Omental fat pad (tissue), 4 donors: Measurements from ENCODE around the gene GPBP1L1. TPM values are rescaled to one million over a fixed set of nuclear protein-coding genes. Genes with fewer than 3 reads are reported as not detected.
"Not testable (repeated sequence)": the region's sequence is repeated elsewhere in the genome, so short reads cannot be mapped to it uniquely, and the experiment has no call there.

Experiments used
- ATAC-seq: fragments of 150-250 bp; one replicate; pipeline ENCODE4 v1.9.1; 2016; ENCODE audit warnings: mild to moderate bottlenecking, moderate library complexity; ENCODE audit not compliant: low FRiP score
- DNase-seq: peaks from one replicate; pipeline ENCODE4 v3.0.0-alpha.2; 2019; ENCODE audit warnings: low spot score
- total RNA-seq, 4 donors: library from RNA; depleted of rRNA; stranded (reverse); fragments of >200 nt; gene quantifications; one replicate each; pipeline ENCODE4 v1.1.0, GENCODE V29; 2016
- TF ChIP-seq, protein P1 (sequence below), 3 donors: fragments of 450-650 bp; IDR thresholded peaks; one replicate each; pipeline ENCODE4 v1.5.1; 2016 to 2017; ENCODE audit warnings: antibody characterized with exemption in 3 of 3, mild to moderate bottlenecking in 3 of 3, moderate library complexity in 2 of 3

The GPBP1L1 gene
- total RNA-seq, 4 donors from 2014 or later = 75.1 to 116 (median 105) TPM

DNA sequence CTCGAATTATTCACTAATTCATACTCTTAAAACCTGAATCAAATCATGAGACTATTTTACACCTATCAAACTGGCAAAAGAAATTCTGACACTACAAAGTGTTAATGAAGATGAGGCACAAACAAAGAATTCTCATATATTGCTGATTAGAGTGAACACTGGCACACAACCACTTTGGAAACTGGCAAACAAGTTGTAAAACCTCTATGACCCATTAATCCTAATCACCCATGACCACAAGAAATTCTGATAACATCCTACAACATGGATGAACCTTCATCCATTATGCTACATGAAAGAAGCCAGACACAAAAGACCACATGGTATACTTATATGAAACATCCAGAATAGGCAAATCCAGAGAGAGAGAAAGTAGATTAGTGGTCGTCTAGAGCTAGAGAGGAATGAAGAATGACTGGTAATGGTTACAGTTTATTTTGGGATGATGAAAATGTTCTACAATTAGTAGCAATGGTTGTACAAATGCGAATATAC is 8.5 kb downstream of the GPBP1L1 start:
- ATAC-seq (no peak), DNase-seq (no peak)
- TF ChIP-seq, protein P1, sequence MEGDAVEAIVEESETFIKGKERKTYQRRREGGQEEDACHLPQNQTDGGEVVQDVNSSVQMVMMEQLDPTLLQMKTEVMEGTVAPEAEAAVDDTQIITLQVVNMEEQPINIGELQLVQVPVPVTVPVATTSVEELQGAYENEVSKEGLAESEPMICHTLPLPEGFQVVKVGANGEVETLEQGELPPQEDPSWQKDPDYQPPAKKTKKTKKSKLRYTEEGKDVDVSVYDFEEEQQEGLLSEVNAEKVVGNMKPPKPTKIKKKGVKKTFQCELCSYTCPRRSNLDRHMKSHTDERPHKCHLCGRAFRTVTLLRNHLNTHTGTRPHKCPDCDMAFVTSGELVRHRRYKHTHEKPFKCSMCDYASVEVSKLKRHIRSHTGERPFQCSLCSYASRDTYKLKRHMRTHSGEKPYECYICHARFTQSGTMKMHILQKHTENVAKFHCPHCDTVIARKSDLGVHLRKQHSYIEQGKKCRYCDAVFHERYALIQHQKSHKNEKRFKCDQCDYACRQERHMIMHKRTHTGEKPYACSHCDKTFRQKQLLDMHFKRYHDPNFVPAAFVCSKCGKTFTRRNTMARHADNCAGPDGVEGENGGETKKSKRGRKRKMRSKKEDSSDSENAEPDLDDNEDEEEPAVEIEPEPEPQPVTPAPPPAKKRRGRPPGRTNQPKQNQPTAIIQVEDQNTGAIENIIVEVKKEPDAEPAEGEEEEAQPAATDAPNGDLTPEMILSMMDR (IDR thresholded peaks at IDR 0.05) = no peak

DNA sequence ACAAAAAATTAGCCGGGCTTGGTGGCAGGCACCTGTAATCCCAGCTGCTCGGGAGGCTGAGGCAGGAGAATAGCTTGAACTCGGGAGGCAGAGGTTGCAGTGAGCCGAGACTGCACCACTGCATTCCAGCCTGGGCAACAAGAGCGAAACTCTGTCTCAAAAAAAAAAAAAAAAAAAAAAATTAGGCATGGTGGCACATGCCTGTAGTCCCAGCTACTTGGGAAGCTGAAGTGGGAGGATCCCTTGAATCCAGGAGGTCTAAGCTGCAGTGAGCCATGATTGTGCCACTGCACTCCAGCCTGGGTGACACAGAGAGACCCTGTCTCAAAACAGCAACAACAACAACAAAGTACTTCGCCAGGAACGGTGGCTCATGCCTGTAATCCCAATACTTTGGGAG is 9.8 kb downstream of the GPBP1L1 start:
- not testable (repeated sequence) for ATAC-seq, DNase-seq

DNA sequence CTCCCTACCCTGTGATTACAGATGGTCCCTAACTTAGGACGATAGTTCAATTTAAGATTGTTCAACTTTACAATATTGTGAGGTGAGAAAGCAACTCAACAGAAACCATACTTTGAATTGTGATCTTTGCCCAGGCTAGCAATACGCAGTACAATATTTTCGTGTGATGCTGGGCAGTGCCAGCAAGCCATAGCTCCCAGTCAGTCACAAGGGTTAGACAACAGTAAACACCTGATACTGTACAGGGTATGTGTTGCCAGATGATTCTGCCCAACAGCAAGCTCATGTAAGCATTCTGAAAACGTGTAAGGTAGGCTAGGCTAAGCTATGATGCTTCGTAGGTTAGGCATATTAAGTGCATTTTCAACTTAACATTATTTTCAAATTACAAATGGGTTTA is 11.9 kb downstream of the GPBP1L1 start:
- DNase-seq = no peak
- no peak for ATAC-seq
- TF ChIP-seq, protein P1 (IDR thresholded peaks at IDR 0.05) = no peak

DNA sequence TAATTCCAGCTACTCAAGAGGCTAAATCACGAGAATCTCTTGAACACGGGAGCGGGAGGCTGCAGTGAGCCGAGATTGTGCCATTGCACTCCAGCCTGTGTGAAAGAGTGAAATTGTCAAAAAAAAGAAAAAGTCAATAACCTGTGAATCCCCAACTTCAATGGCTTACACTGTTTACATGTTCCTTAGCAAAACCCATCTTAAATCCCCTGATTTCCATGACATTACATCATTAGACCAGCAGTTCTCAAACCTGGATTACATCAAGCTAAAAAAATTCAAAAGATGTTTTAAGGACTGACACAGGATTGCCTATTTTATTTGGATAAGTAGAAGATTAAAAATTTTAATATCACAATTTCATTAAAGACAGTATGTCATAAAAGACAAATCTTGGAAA is 12.4 kb downstream of the GPBP1L1 start:
- DNase-seq = no peak
- ATAC-seq = no peak
- TF ChIP-seq, protein P1 (IDR thresholded peaks at IDR 0.05) = no peak

DNA sequence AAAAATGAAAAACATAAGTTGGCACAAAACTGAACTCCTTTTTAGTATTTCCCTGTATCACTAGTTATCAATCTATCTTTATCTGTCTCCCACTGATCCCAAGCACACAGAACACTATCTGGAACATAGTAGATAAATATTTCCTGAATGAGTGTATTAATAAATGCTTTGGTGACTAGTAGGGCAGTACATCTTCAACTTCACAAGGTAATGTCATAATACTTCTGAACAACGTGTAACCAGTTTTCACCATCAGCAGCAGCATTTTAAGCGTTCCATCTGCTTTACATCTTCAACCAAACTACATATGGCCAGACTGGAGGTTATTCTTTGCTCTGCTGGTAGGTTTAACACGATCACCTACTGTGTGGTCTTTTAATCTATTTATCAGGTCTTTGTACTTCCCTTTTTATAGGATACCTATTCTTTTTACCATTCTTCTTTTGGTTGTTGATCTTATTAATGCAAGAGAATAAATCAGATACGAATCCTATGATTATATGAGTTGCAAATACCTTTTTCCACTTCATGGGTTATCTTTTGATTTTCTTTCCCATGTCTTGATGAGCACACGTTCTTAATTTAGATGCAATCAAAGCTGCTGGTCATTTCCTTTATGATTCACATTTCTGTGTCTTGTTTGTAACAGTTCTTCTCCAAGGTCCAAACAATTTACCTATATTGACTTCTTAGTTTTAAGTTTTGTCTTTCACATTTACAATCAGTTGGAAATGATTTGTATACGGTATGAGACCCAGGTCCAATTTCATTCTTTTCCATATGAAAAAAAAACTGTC is 16.3 kb downstream of the GPBP1L1 start:
- ATAC-seq (no peak), DNase-seq (no peak)
- TF ChIP-seq, protein P1 (IDR thresholded peaks at IDR 0.05) = no peak

DNA sequence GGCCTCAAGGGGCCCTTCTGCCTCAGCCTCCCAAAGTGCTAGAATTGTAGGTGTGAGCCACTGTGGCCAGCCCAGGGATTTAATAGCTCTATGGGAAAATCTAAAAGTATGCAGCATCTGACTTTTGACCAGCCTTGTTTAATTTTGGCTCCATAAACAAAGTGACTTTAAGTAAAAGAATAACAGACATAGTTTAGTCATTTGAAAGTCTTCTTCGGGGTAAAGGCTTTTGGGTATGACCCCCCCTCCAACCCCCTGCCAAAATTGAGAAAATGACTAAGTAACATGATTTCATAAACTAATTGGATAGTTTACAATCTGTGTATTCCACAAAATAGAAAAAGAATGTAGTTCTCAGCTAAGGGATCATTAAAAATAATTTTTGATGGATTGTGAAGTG is 17.0 kb downstream of the GPBP1L1 start:
- no peak for ATAC-seq
- TF ChIP-seq, protein P1 (IDR thresholded peaks at IDR 0.05) = no peak
- no peak for DNase-seq

DNA sequence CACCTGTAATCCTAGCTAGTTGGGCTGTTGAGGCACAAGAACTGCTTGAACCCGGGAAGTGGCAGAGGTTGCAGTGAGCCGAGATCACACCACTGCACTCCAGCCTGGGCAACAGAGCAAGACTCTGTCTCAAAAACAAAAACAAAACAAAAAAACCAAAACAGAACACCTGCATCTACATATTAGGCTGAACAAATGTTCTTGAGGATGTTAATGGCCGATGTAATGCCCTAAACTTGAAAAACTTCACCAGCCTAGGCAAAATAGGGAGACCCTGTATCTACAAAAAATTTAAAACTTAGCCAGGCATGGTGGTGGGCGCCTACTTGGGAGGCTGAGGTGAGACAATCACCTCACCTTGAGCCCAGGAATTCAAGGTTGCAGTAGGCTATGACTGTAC is 17.8 kb downstream of the GPBP1L1 start:
- ATAC-seq = no peak

More for the DNA sequence above, 17.8 kb downstream of the GPBP1L1 start:
- TF ChIP-seq, protein P1 (IDR thresholded peaks at IDR 0.05) = no peak
- no peak for DNase-seq
